Karpas-422 (cell line): Measurements from ENCODE around the gene ARHGAP36. TPM values are rescaled to one million over a fixed set of nuclear protein-coding genes. Genes with fewer than 3 reads are reported as not detected.

ENCODE experiments used
- DNase-seq: peaks from one replicate; pipeline ENCODE4 v3.0.0-alpha.2; 2015
- H2AFZ ChIP-seq: fragments of 200-600 bp; sonication (generic); 2 replicates; pipeline ENCODE4 v1.6.1; 2014; ENCODE audit warnings: antibody characterized with exemption, low read length, mixed read lengths
- H3K27ac ChIP-seq: fragments of 200-600 bp; sonication (generic); 2 replicates; pipeline ENCODE4 v1.5.1; 2014; ENCODE audit warnings: mild to moderate bottlenecking, low read length, moderate library complexity
- H3K27me3 ChIP-seq: fragments of 200-600 bp; sonication (generic); 2 replicates; pipeline ENCODE4 v1.6.1; 2014; ENCODE audit warnings: low read length, mixed read lengths
- H3K36me3 ChIP-seq: fragments of 200-600 bp; sonication (generic); 2 replicates; pipeline ENCODE4 v1.6.1; 2014; ENCODE audit warnings: low read length, mixed read lengths; ENCODE audit not compliant: insufficient read depth
- H3K4me1 ChIP-seq: fragments of 200-600 bp; sonication (generic); 2 replicates; pipeline ENCODE4 v1.6.1; 2014; ENCODE audit warnings: mild to moderate bottlenecking, low read length, mixed read lengths
- H3K4me2 ChIP-seq: fragments of 200-600 bp; sonication (generic); 2 replicates; pipeline ENCODE4 v1.6.1; 2014; ENCODE audit warnings: low read length, low read depth, mild to moderate bottlenecking; ENCODE audit not compliant: poor library complexity, severe bottlenecking
- H3K4me3 ChIP-seq: fragments of 200-600 bp; sonication (generic); 2 replicates; pipeline ENCODE4 v1.5.1; 2014; ENCODE audit warnings: mild to moderate bottlenecking, antibody characterized with exemption, low read length, mixed read lengths
- H3K79me2 ChIP-seq: fragments of 200-600 bp; sonication (generic); 2 replicates; pipeline ENCODE4 v1.6.1; 2014; ENCODE audit warnings: mild to moderate bottlenecking, low read length, mixed read lengths
- H3K9ac ChIP-seq: fragments of 200-600 bp; sonication (generic); 2 replicates; pipeline ENCODE4 v1.6.0; 2014; ENCODE audit warnings: low read length
- H3K9me2 ChIP-seq: fragments of 200-600 bp; sonication (generic), shearing (Covaris generic); replicated peaks from 2 replicates; pipeline ENCODE4 v1.6.0; 2014; ENCODE audit warnings: mild to moderate bottlenecking, low read length, moderate library complexity; ENCODE audit not compliant: insufficient read depth
- H3K9me3 ChIP-seq: fragments of 300-700, 200-600 bp; sonication (generic); 2 replicates; pipeline ENCODE4 v1.6.1; 2014; ENCODE audit warnings: low read length, mixed read lengths
- H4K20me1 ChIP-seq: fragments of 200-600 bp; sonication (generic); 2 replicates; pipeline ENCODE4 v1.6.1; 2014; ENCODE audit warnings: mild to moderate bottlenecking, antibody characterized with exemption, low read length, low read depth; ENCODE audit not compliant: insufficient read depth
- total RNA-seq: library from RNA; depleted of rRNA; stranded (reverse); fragments of >200 nt; shearing (Covaris generic); gene quantifications from 2 replicates; pipeline ENCODE4 v1.2.3, GENCODE V29; 2014; ENCODE audit warnings: low replicate concordance; rRNA removed

The ARHGAP36 gene
- total RNA-seq, 1 experiment from 2014 or later, result not detected

DNA sequence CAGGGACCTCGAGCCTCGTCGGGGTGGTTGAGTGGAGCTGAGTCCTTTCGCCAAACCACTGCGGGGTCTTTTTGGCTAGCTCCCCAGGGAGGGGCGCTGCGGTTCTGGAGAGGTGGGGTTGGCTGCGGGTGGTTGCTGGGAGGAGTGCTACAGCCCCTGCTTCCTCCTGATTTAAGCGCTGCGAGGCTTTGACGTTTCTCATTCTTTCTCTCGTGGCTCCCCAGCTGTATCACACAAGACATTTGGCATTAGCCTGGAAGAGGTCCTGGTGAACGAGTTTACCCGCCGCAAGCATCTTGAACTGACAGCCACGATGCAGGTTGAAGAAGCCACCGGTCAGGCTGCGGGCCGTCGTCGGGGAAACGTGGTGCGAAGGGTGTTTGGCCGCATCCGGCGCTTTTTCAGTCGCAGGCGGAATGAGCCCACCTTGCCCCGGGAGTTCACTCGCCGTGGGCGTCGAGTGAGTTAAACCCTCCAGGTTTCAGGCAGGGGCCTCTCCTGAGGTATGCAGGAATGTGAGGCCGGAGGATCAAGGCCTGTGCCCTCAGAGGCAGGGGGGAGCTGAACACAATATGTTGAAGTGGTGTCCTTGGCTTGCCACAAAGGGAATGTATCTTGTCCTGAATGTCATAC, 25.5 kb downstream of the ARHGAP36 start:
- H3K4me1 ChIP-seq, result no peaks in the 10 kb centered on the region
- no peak for DNase-seq
- no peaks in the 10 kb centered on the region for H3K79me2 ChIP-seq
- H3K4me2 ChIP-seq, result no peak overlapping the region
- H2AFZ ChIP-seq, result no peak overlapping the region
- H3K36me3 ChIP-seq, result no peaks in the 10 kb centered on the region
- H3K9me2 ChIP-seq, result no peaks in the 10 kb centered on the region
- no peak overlapping the region for H3K9ac ChIP-seq
- no peaks in the 10 kb centered on the region for H4K20me1 ChIP-seq
- no peaks in the 10 kb centered on the region for H3K27me3 ChIP-seq
- no peak overlapping the region for H3K4me3 ChIP-seq
- no peak overlapping the region for H3K27ac ChIP-seq
- no peaks in the 10 kb centered on the region for H3K9me3 ChIP-seq

DNA sequence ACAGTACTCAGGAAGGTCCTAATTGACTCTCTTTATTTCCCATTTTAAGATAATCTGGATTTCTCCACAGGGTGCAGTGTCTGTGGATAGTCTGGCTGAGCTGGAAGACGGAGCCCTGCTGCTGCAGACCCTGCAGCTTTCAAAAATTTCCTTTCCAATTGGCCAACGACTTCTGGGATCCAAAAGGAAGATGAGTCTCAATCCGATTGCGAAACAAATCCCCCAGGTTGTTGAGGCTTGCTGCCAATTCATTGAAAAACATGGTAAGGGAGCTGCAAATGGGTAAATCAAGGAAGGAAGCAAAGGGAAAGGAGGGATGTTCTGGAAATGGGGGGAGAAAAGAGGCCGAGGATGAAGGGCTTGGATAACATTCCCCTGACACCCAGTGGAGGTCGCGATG, 26.0 kb downstream of the ARHGAP36 start:
- Histone ChIP-seq H3K9me2 (no peaks in the 10 kb centered on the region), H3K4me3 (no peak overlapping the region), H3K79me2 (no peaks in the 10 kb centered on the region), H3K9me3 (no peaks in the 10 kb centered on the region), H3K27me3 (no peaks in the 10 kb centered on the region), H3K27ac (no peak overlapping the region), H3K4me2 (no peak overlapping the region), H3K36me3 (no peaks in the 10 kb centered on the region), H3K4me1 (no peaks in the 10 kb centered on the region), H3K9ac (no peak overlapping the region), H4K20me1 (no peaks in the 10 kb centered on the region), H2AFZ (no peak overlapping the region)
- DNase-seq, result no peak

DNA sequence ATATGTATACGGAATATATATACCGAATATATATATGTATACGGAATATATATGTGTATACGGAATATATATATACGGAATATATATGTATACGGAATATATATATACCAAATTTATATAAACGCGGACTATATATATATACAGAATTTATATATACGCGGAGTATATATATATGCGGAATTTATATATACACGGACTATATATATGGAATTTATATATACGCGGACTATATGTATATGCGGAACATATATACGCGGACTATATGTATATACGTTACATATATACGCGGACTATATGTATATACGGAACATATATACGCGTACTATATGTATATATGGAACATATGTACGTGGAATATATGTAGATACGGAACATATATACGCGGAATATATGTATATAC, 78.6 kb downstream of the ARHGAP36 start:
- Histone ChIP-seq H3K27ac (no peak overlapping the region), H2AFZ (no peak overlapping the region)

DNA sequence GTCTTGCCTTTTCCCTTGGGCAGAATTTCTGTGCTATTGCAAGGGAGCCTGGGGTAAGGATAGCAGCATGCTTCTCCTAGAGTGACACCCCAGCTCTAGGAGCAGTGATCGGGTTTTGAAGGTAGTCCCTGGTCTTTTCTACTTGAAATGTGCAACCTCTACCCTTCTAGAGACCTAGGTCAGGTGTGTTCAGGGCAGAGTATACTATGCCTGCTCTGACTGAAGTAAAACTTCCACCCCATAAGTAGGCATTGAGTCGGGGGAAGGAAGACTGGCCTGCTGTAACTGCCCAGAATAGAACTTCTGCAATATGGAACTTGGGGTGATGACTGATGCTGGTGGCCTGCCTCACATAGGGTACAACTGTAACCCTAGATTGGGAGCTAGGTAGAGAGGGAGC, 80.9 kb downstream of the ARHGAP36 start:
- Histone ChIP-seq H3K27me3 (no peaks in the 10 kb centered on the region), H4K20me1 (no peaks in the 10 kb centered on the region), H3K27ac (no peak overlapping the region), H3K9ac (no peak overlapping the region), H3K4me2 (no peak overlapping the region), H3K36me3 (no peaks in the 10 kb centered on the region), H3K9me3 (no peaks in the 10 kb centered on the region), H3K79me2 (no peaks in the 10 kb centered on the region), H2AFZ (no peak overlapping the region), H3K9me2 (no peaks in the 10 kb centered on the region), H3K4me3 (no peak overlapping the region), H3K4me1 (no peaks in the 10 kb centered on the region)
- DNase-seq, result no peak

More for the DNA sequence above, 78.6 kb downstream of the ARHGAP36 start:
- Histone ChIP-seq H4K20me1 (no peaks in the 10 kb centered on the region), H3K36me3 (no peaks in the 10 kb centered on the region), H3K9ac (no peak overlapping the region), H3K4me1 (no peaks in the 10 kb centered on the region), H3K4me2 (no peak overlapping the region), H3K27me3 (no peaks in the 10 kb centered on the region), H3K9me3 (no peaks in the 10 kb centered on the region), H3K79me2 (no peaks in the 10 kb centered on the region), H3K9me2 (no peaks in the 10 kb centered on the region), H3K4me3 (no peak overlapping the region)
- no peak for DNase-seq

Other genes starting within 250 kb of the ARHGAP36 start
- gene ENOX2, start 155.1 kb upstream of the ARHGAP36 start, total RNA-seq, result 6.0 and 6.3 TPM in 2 replicates
- gene IGSF1, start 231.0 kb downstream of the ARHGAP36 start, total RNA-seq, result not detected in 2 replicates